ENCODE results near the gene SPATA9. TPM values are rescaled to one million over a fixed set of nuclear protein-coding genes. Genes with fewer than 3 reads are reported as not detected.

SPATA9 gene
- total and polyA plus RNA-seq, 12 donors = 0.13 to 0.59 TPM; not detected in 10

DNA sequence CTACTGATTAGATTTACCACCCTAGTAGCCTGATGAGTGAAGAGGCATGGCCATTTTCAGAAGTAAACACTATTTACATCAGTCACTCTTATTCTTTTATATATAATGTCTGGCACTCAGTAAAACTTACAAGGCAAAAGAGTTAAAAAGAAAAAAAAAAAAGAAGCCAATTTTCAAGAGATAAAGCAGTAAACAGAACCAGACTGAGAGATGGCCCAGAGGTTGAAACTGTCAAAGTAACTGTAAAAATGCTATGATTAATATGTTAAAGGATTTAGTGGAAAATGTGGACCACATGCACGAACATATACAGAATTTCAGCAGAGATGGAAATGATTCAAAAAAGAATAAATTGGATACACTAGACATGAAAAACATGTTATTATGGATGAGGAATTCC is 69.3 kb downstream of the SPATA9 start:
- Histone ChIP-seq H3K4me3 (no peak overlapping the region), H3K27me3 (no peaks in the 10 kb centered on the region), H3K36me3 (no peaks in the 10 kb centered on the region), H3K4me1 (no peaks in the 10 kb centered on the region), H3K27ac (no peak overlapping the region), H3K9me3 (peaks cover 0 to 17% (median 0%) of the 10 kb centered on the region in 11 donors)
- ATAC-seq = no peak
- 96 to 98% methylated on average over 1 of the region's 1 CpG for WGBS, 2 donors
- intact Hi-C loops (cut with DNase I) = no loop called here
- TF ChIP-seq, protein P1, sequence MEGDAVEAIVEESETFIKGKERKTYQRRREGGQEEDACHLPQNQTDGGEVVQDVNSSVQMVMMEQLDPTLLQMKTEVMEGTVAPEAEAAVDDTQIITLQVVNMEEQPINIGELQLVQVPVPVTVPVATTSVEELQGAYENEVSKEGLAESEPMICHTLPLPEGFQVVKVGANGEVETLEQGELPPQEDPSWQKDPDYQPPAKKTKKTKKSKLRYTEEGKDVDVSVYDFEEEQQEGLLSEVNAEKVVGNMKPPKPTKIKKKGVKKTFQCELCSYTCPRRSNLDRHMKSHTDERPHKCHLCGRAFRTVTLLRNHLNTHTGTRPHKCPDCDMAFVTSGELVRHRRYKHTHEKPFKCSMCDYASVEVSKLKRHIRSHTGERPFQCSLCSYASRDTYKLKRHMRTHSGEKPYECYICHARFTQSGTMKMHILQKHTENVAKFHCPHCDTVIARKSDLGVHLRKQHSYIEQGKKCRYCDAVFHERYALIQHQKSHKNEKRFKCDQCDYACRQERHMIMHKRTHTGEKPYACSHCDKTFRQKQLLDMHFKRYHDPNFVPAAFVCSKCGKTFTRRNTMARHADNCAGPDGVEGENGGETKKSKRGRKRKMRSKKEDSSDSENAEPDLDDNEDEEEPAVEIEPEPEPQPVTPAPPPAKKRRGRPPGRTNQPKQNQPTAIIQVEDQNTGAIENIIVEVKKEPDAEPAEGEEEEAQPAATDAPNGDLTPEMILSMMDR (IDR thresholded peaks at IDR 0.05) = no peak
- DNase-seq = no peak

DNA sequence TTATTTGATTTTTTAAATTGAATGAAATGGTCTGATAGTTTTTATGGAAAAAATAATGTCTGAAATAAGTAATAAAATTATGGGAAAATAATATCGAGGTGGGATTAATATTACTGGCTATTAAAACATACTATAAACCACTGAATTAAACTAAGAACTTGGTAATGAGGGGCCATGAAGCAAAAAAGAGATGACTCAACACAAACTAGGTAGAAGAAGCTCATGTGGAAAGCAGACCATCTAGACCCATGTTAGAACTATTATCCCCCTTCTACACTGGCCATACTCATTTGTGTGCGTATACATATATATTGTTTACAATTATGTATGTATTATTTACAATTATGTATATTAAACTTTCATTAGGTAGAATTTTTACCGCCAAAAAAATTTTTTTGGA is 71.4 kb downstream of the SPATA9 start:
- TF ChIP-seq, protein P1 (IDR thresholded peaks at IDR 0.05) = no peak
- no peaks in the 10 kb centered on the region for H3K4me1 ChIP-seq

DNA sequence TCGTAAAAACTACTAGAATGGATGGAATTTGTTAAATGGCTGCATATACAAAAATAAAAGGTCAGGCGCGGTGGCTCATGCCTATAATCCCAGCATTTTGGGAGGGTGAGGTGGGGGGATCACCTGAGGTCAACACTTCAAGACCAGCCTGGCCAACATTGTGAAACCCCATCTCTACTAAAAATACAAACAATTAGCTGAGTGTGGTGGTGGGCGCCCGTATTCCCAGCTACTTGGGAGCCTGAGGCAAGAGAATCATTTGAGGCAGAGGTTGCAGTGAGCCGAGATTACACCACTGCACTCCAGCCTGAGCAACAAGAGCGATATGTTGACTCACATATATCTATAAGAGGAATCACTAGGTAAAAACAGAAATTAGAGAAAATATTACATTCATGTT is 72.2 kb downstream of the SPATA9 start:
- Histone ChIP-seq H3K4me1 (no peaks in the 10 kb centered on the region), H3K27ac (no peak overlapping the region), H3K9me3 (peaks cover 0 to 17% (median 0%) of the 10 kb centered on the region in 11 donors), H3K4me3 (no peak overlapping the region), H3K27me3 (no peaks in the 10 kb centered on the region), H3K36me3 (no peaks in the 10 kb centered on the region)
- intact Hi-C loops (cut with DNase I) = no loop called here
- WGBS, 2 donors = 94 to 96% methylated on average over 7 of the region's 7 CpGs
- TF ChIP-seq, protein P1 (IDR thresholded peaks at IDR 0.05) = no peak
- DNase-seq (no peak), ATAC-seq (no peak)

More for the DNA sequence above, 71.4 kb downstream of the SPATA9 start:
- H3K27me3 ChIP-seq = no peaks in the 10 kb centered on the region
- H3K36me3 ChIP-seq = no peaks in the 10 kb centered on the region
- DNase-seq (no peak), ATAC-seq (no peak)
- no peak overlapping the region for H3K4me3 ChIP-seq
- peaks cover 0 to 17% (median 0%) of the 10 kb centered on the region in 11 donors for H3K9me3 ChIP-seq
- H3K27ac ChIP-seq = no peak overlapping the region
- intact Hi-C loops (cut with DNase I) = no loop called here
- 93 to 97% methylated on average over 3 of the region's 3 CpGs for WGBS, 2 donors

DNA sequence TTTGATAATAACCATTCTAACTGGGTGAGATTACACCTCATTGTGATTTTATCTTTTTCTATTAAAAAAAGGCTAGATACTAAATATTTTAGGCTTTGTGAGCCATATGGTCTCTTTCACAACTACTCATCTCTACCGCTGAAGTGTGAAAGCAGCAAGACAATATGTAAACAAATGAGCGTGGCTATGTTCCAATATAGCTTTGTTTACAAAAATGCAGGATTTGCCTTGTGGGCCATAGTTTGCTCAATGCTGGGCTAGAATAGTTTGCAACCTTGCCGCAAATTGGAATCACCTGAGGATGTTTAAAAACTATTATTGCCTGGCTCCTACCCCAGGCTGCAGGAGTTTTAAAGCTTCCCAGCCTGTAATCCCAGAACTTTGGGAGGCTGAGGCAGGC is 73.1 kb downstream of the SPATA9 start:
- ATAC-seq (no peak), DNase-seq (no peak)
- intact Hi-C loops (cut with DNase I) = no loop called here
- WGBS, 2 donors = 74 to 78% methylated on average over 3 of the region's 3 CpGs
- TF ChIP-seq, protein P1 (IDR thresholded peaks at IDR 0.05) = no peak
- Histone ChIP-seq H3K9me3 (peaks cover 0 to 17% (median 0%) of the 10 kb centered on the region in 11 donors), H3K4me3 (no peak overlapping the region), H3K27me3 (no peaks in the 10 kb centered on the region), H3K36me3 (no peaks in the 10 kb centered on the region), H3K27ac (no peak overlapping the region), H3K4me1 (no peaks in the 10 kb centered on the region)

Other genes with a start within 250 kb of the SPATA9 start
- gene SKIC3, start 128.0 kb downstream of the SPATA9 start, total RNA-seq = 10 to 100 TPM; 53.5 to 74.9 (median 68.6) TPM
- gene SKIC3, start 128.0 kb downstream of the SPATA9 start, polyA plus RNA-seq = 10 to 100 TPM; 15.3 to 16.7 TPM
- gene ARSK, start 127.9 kb downstream of the SPATA9 start, total RNA-seq = 1 to 10 TPM; 2.6 to 6.3 (median 3.8) TPM
- gene ARSK, start 127.9 kb downstream of the SPATA9 start, polyA plus RNA-seq = 1 to 10 TPM; 2.4 to 2.5 TPM
- under 1 TPM in 2 of 10 donors, not detected in 8; 0.10 to 0.12 TPM for gene GPR150, start 62.9 kb downstream of the SPATA9 start, total RNA-seq
- gene GPR150, start 62.9 kb downstream of the SPATA9 start, polyA plus RNA-seq = under 1 TPM; 0.01 to 0.15 TPM
- gene RFESD, start 36.2 kb downstream of the SPATA9 start, total RNA-seq = 1 to 10 TPM; 2.4 to 5.3 (median 3.8) TPM
- 1 to 10 TPM; 4.0 to 4.6 TPM for gene RFESD, start 36.2 kb downstream of the SPATA9 start, polyA plus RNA-seq
- gene RHOBTB3, start 48.3 kb upstream of the SPATA9 start, total RNA-seq = 100 to 1,000 TPM in 2 of 10 donors, 10 to 100 TPM in 8; 73.1 to 124 (median 94.4) TPM
- 10 to 100 TPM; 15.0 to 30.4 TPM for gene RHOBTB3, start 48.3 kb upstream of the SPATA9 start, polyA plus RNA-seq
- 100 to 1,000 TPM in 7 of 10 donors, 10 to 100 TPM in 3; 68.7 to 156 (median 111) TPM for gene GLRX, start 139.7 kb upstream of the SPATA9 start, total RNA-seq
- gene GLRX, start 139.7 kb upstream of the SPATA9 start, polyA plus RNA-seq = 100 to 1,000 TPM in 1 of 2 donors, 10 to 100 TPM in 1; 51.6 to 116 TPM